ENCODE measurements around the gene IL18R1. TPM values are rescaled to one million over a fixed set of nuclear protein-coding genes. Genes with fewer than 3 reads are reported as not detected.
A peak's percentile ranks its signal among the peaks of the same experiment; 100 is the strongest.
"Not testable (repeated sequence)": the region's sequence is repeated elsewhere in the genome, so short reads cannot be mapped to it uniquely, and the experiment has no call there.

The IL18R1 gene
- total RNA-seq, 4 donors from 2014 or later = 1.7 to 9.4 (median 3.0) TPM

DNA sequence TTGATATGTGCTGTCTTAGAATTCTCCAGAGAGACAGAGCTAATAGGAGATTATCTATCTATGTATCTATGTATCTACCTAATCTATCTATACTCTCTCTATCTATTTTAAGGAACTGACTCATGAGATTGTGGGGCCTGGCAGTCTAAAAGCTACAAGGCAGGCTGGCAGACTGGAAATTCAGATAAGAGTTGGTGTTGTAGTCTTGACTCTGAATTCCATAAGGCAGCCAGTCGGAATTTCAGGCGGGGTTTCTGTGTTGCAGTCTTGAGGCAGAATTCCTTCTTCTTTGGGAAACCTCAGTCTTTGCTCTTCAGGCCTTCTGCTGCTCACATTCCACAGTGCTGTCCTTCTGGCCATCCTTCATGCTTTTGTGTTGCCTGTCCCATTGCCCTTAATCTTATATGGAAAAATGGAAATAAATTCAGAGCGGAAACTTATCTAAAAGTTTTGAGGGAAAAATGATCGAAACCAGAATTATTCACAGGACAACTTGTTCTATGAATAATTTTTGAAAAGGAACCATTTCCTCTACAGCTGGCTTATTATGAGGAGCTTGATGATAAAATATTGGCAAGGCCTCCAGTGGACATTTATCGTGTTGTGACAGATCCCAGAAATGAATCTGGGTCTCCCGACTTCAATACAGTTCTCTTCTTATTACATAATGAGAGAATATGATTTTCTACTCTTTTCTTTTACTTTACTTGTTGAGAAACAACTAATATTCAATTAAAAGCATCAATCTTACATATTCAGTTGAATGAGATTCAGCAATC lies 33.5 kb upstream of the IL18R1 start:
- Histone ChIP-seq H3K27ac (no peak overlapping the region), H3K9me3 (no peaks in the 10 kb centered on the region), H3K4me3 (replicated peaks in 1 of 3) (no peak overlapping the region), H3K27me3 (no peaks in the 10 kb centered on the region), H3K4me1 (no peaks in the 10 kb centered on the region), H3K36me3 (no peaks in the 10 kb centered on the region)
- DNase-seq = no peak
- WGBS, 2 donors = 63 to 65% methylated on average over 6 of the region's 6 CpGs
- intact Hi-C loops (cut with DNase I) = no loop called here
- no peak for TF ChIP-seq POLR2A (IDR thresholded peaks at IDR 0.05)
- TF ChIP-seq, protein P1, sequence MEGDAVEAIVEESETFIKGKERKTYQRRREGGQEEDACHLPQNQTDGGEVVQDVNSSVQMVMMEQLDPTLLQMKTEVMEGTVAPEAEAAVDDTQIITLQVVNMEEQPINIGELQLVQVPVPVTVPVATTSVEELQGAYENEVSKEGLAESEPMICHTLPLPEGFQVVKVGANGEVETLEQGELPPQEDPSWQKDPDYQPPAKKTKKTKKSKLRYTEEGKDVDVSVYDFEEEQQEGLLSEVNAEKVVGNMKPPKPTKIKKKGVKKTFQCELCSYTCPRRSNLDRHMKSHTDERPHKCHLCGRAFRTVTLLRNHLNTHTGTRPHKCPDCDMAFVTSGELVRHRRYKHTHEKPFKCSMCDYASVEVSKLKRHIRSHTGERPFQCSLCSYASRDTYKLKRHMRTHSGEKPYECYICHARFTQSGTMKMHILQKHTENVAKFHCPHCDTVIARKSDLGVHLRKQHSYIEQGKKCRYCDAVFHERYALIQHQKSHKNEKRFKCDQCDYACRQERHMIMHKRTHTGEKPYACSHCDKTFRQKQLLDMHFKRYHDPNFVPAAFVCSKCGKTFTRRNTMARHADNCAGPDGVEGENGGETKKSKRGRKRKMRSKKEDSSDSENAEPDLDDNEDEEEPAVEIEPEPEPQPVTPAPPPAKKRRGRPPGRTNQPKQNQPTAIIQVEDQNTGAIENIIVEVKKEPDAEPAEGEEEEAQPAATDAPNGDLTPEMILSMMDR (IDR thresholded peaks at IDR 0.05) = no peak

- intact Hi-C loops (cut with DNase I); DNase-seq; H3K36me3 ChIP-seq; H3K27ac ChIP-seq; H3K27me3 ChIP-seq; H3K4me1 ChIP-seq; H3K9me3 ChIP-seq; H3K4me3 ChIP-seq (replicated peaks in 1 of 3): not testable (repeated sequence)
- WGBS, 2 donors = 87 to 92% methylated on average over 4 to 5 of the region's 5 CpGs
- TF ChIP-seq, protein P1 (IDR thresholded peaks at IDR 0.05) = peak in 1 of 6 experiments; percentile 10
Measured at GRCh38 chr2:102324914-102325313, 30.7 kb upstream of the IL18R1 start.

DNA sequence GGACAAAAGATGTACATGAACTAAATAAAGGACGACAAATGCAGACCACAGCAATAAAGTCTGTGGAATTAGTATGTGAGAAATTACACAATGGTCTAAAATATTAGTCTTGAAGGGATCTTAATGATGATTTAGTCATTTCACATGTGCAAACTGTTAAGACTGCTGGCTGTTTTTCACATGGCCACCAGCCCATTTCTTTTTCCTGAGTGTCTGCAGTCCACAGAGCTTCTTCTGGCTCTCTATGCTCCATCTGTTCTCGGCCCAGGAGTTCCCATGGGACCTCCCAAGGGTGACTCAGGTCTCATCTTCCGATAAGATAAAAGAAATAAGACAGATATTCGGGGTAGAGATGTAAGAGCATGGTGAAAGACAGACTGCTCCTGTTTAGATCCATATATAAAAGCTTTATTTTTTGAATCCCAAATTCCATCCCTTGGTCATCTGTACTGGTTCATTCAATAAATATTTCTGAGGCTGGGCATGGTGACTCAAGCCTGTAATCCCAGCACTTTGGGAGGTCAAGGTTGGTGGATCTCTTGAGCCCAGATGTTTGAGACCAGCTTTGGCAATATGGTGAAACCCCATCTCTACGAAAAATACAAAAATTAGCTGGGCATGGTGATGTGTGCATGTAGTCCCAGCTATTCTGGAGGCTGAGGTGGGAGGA lies 24.1 kb upstream of the IL18R1 start:
- Histone ChIP-seq H3K36me3 (no peaks in the 10 kb centered on the region), H3K27ac (no peak overlapping the region), H3K27me3 (no peaks in the 10 kb centered on the region), H3K4me1 (peaks cover 9 to 10% of the 10 kb centered on the region in 2 donors), H3K9me3 (no peaks in the 10 kb centered on the region), H3K4me3 (replicated peaks in 1 of 3) (no peak overlapping the region)
- TF ChIP-seq POLR2A (IDR thresholded peaks at IDR 0.05) = no peak
- TF ChIP-seq, protein P1 (IDR thresholded peaks at IDR 0.05) = no peak
- DNase-seq = no peak
- intact Hi-C loops (cut with DNase I) = no loop called here
- WGBS, 2 donors = 71 to 85% methylated on average over 5 of the region's 5 CpGs

GRCh38 chr2:102334486-102334885 lies 21.1 kb upstream of the IL18R1 start:
- intact Hi-C loops (cut with DNase I) = no loop called here
- Histone ChIP-seq H3K4me1 (peaks cover 13 to 24% of the 10 kb centered on the region in 2 donors), H3K27ac (no peak overlapping the region), H3K36me3 (no peaks in the 10 kb centered on the region), H3K27me3 (no peaks in the 10 kb centered on the region), H3K9me3 (no peaks in the 10 kb centered on the region), H3K4me3 (replicated peaks in 1 of 3) (no peak overlapping the region)
- TF ChIP-seq POLR2A (IDR thresholded peaks at IDR 0.05) = no peak
- TF ChIP-seq, protein P1 (IDR thresholded peaks at IDR 0.05) = no peak
- WGBS, 2 donors = 94 to 95% methylated on average over 1 of the region's 1 CpG
- no peak for DNase-seq

DNA sequence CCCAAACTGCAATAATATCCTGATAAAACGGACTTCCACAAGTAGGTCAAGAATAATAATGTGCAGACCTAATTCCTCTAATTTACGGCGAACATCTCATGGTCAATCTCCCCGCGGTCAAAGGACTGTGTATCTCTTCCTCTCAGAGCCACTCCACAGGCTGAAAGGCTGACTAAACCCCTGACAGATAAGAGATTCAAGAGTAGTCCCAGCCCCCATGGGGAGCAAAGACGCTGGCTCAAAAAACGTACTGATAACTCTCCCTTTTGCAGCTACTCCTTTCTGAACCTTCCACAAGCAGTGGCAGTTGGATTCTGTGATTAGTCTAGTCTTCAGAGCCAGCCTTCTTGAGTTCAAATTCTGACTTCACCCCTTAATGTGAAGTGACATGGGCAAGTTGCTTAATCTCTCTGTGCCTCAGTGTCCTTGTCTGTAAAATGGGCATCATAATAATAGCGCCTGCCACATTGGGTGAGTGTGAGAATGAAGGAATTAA lies 19.7 kb upstream of the IL18R1 start:
- Histone ChIP-seq H3K4me3 (replicated peaks in 1 of 3) (no peak overlapping the region), H3K9me3 (no peaks in the 10 kb centered on the region), H3K36me3 (no peaks in the 10 kb centered on the region), H3K27ac (peak overlapping the region in 2 of 3 donors; percentile 47 to 80), H3K4me1 (peaks cover 13 to 24% of the 10 kb centered on the region in 2 donors), H3K27me3 (no peaks in the 10 kb centered on the region)
- DNase-seq = peak in 1 of 2 donors; percentile 3
- TF ChIP-seq POLR2A (IDR thresholded peaks at IDR 0.05) = no peak
- TF ChIP-seq, protein P1 (IDR thresholded peaks at IDR 0.05) = no peak
- 24 to 37% methylated on average over 8 of the region's 8 CpGs for WGBS, 2 donors
- intact Hi-C loops (cut with DNase I) = no loop called here
